Endodermal cell (in vitro differentiated cells): ENCODE measurements around the gene NGF. TPM values are rescaled to one million over a fixed set of nuclear protein-coding genes. Genes with fewer than 3 reads are reported as not detected.

Source experiments
- DNase-seq: peaks from one replicate; pipeline ENCODE4 v3.0.0-alpha.2; 2017
- H3K27ac ChIP-seq: 2 replicates; pipeline ENCODE4 v1.5.1; 2013; ENCODE audit warnings: mild to moderate bottlenecking, low read depth, low read length, moderate library complexity
- H3K27me3 ChIP-seq: 2 replicates; pipeline ENCODE4 v1.6.1; 2013; ENCODE audit warnings: mild to moderate bottlenecking, low read length, moderate library complexity; ENCODE audit not compliant: insufficient read depth, control insufficient read depth, poor library complexity, severe bottlenecking
- H3K36me3 ChIP-seq: 2 replicates; pipeline ENCODE4 v1.7.0; 2013; ENCODE audit warnings: mild to moderate bottlenecking, low read length, moderate library complexity; ENCODE audit not compliant: control insufficient read depth, insufficient read depth
- H3K4me1 ChIP-seq: one replicate; pipeline ENCODE4 v1.7.0; 2013; ENCODE audit warnings: low read length; ENCODE audit not compliant: control insufficient read depth, insufficient read depth
- H3K4me3 ChIP-seq: 2 replicates; pipeline ENCODE4 v1.5.1; 2013; ENCODE audit warnings: mild to moderate bottlenecking, low read length, moderate library complexity
- H3K9ac ChIP-seq: 2 replicates; pipeline ENCODE4 v1.6.1; 2013; ENCODE audit warnings: mild to moderate bottlenecking, low read length, moderate library complexity; ENCODE audit not compliant: poor library complexity, severe bottlenecking; ENCODE audit errors: extremely low read depth
- H3K9me3 ChIP-seq: 2 replicates; pipeline ENCODE4 v1.6.1; 2013; ENCODE audit warnings: mild to moderate bottlenecking, low read length, moderate library complexity; ENCODE audit not compliant: control insufficient read depth
- H3K27ac Mint-ChIP-seq: 2 replicates; pipeline ENCODE4 v1.8.0; 2020; ENCODE audit warnings: mixed read lengths
- H3K27me3 Mint-ChIP-seq: 2 replicates; pipeline ENCODE4 v1.8.0; 2021; ENCODE audit warnings: mild to moderate bottlenecking, mixed read lengths; ENCODE audit not compliant: insufficient read depth
- H3K36me3 Mint-ChIP-seq: 2 replicates; pipeline ENCODE4 v1.8.0; 2020; ENCODE audit warnings: low read depth, mixed read lengths
- H3K4me1 Mint-ChIP-seq: 2 replicates; pipeline ENCODE4 v1.8.0; 2020; ENCODE audit warnings: mixed read lengths
- H3K4me3 Mint-ChIP-seq: 2 replicates; pipeline ENCODE4 v1.8.0; 2020; ENCODE audit warnings: mild to moderate bottlenecking, moderate library complexity, mixed read lengths
- H3K9me3 Mint-ChIP-seq: 2 replicates; pipeline ENCODE4 v1.8.0; 2020; ENCODE audit warnings: mild to moderate bottlenecking, mixed read lengths
- WGBS, 2 experiments: methylation state at CpG; one replicate each; pipeline versions ENCODE4 v1.1.5 to v1.1.7; 2013; ENCODE audit warnings: missing lambda C conversion rate in 2 of 2, mixed read lengths in 1 of 2; ENCODE audit not compliant: insufficient coverage in 1 of 2, insufficient read length in 1 of 2; 5-methylcytosine and 5-hydroxymethylcytosine counted together
- total RNA-seq, 2 donors: library from RNA; stranded (reverse); fragmentation: NEBNext Ultra II Directional in 1 of 2; extraction: Animal tissue kit (Norgen Biotek cat#: 25700) in 1 of 2; gene quantifications; 2 replicates in 1 of 2; 3 replicates in 1 of 2; pipeline ENCODE4 v1.2.1, GENCODE V29; 2021
- TF ChIP-seq, protein P1 (sequence below): fragments of 200-600 bp; sonication (generic); conservative IDR thresholded peaks from 2 replicates; pipeline ENCODE4 v1.5.0; 2021; ENCODE audit warnings: antibody characterized with exemption, mild to moderate bottlenecking

The NGF gene
- total RNA-seq, 2 donors from 2014 or later: 0.26 TPM; not detected in 1

- Histone ChIP-seq H3K36me3 (no peaks in the 10 kb centered on the region), H3K9ac (no peak overlapping the region), H3K27ac (no peak overlapping the region), H3K9me3 (no peaks in the 10 kb centered on the region), H3K27me3 (peaks cover 2% of the 10 kb centered on the region), H3K4me3 (no peak overlapping the region), H3K4me1 (peaks cover 4% of the 10 kb centered on the region)
- DNase-seq: no peak
- peaks cover 6% of the 10 kb centered on the region for H3K4me1 Mint-ChIP-seq
- TF ChIP-seq, protein P1, sequence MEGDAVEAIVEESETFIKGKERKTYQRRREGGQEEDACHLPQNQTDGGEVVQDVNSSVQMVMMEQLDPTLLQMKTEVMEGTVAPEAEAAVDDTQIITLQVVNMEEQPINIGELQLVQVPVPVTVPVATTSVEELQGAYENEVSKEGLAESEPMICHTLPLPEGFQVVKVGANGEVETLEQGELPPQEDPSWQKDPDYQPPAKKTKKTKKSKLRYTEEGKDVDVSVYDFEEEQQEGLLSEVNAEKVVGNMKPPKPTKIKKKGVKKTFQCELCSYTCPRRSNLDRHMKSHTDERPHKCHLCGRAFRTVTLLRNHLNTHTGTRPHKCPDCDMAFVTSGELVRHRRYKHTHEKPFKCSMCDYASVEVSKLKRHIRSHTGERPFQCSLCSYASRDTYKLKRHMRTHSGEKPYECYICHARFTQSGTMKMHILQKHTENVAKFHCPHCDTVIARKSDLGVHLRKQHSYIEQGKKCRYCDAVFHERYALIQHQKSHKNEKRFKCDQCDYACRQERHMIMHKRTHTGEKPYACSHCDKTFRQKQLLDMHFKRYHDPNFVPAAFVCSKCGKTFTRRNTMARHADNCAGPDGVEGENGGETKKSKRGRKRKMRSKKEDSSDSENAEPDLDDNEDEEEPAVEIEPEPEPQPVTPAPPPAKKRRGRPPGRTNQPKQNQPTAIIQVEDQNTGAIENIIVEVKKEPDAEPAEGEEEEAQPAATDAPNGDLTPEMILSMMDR: no peak
- no peaks in the 10 kb centered on the region for H3K36me3 Mint-ChIP-seq
- peaks cover 2% of the 10 kb centered on the region for H3K27me3 Mint-ChIP-seq
- WGBS, 2 experiments: 94% methylated on average over 25 to 30 of the region's 30 CpGs
- H3K9me3 Mint-ChIP-seq: no peaks in the 10 kb centered on the region
- no peak overlapping the region for H3K27ac Mint-ChIP-seq
- H3K4me3 Mint-ChIP-seq: no peak overlapping the region
These were observed 51.4 kb downstream of the NGF start for GRCh38 chr1:115286431-115287205.

GRCh38 chr1:115284209-115284608 lies 53.8 kb downstream of the NGF start:
- TF ChIP-seq, protein P1: no peak
- H3K9me3 ChIP-seq: no peaks in the 10 kb centered on the region
- H3K36me3 ChIP-seq: no peaks in the 10 kb centered on the region
- Mint-ChIP-seq H3K27me3 (peaks cover 2% of the 10 kb centered on the region), H3K27ac (no peak overlapping the region), H3K36me3 (no peaks in the 10 kb centered on the region), H3K9me3 (no peaks in the 10 kb centered on the region), H3K4me3 (no peak overlapping the region), H3K4me1 (peaks cover 6% of the 10 kb centered on the region)
- no peak for DNase-seq
- 95 to 100% methylated on average over 6 of the region's 6 CpGs for WGBS, 2 experiments
- H3K27me3 ChIP-seq: peaks cover 6% of the 10 kb centered on the region
- peaks cover 4% of the 10 kb centered on the region for H3K4me1 ChIP-seq
- H3K4me3 ChIP-seq: no peak overlapping the region
- H3K9ac ChIP-seq: no peak overlapping the region
- H3K27ac ChIP-seq: no peak overlapping the region

- peaks cover 6% of the 10 kb centered on the region for H3K27me3 ChIP-seq
- no peaks in the 10 kb centered on the region for H3K9me3 ChIP-seq
- Mint-ChIP-seq H3K36me3 (no peaks in the 10 kb centered on the region), H3K4me3 (no peak overlapping the region), H3K4me1 (peaks cover 6% of the 10 kb centered on the region), H3K27me3 (peaks cover 2% of the 10 kb centered on the region), H3K27ac (no peak overlapping the region), H3K9me3 (no peaks in the 10 kb centered on the region)
- WGBS, 2 experiments: 93 to 97% methylated on average over 13 to 20 of the region's 20 CpGs
- H3K9ac ChIP-seq: no peak overlapping the region
- no peak overlapping the region for H3K4me3 ChIP-seq
- H3K27ac ChIP-seq: no peak overlapping the region
- H3K4me1 ChIP-seq: peaks cover 4% of the 10 kb centered on the region
- DNase-seq: no peak
- TF ChIP-seq, protein P1: no peak
- H3K36me3 ChIP-seq: no peaks in the 10 kb centered on the region
These were observed 54.3 kb downstream of the NGF start for GRCh38 chr1:115283681-115284146.
